Esophagus muscularis mucosa (tissue), 4 donors: ENCODE measurements around the gene CNOT8. TPM values are rescaled to one million over a fixed set of nuclear protein-coding genes. Genes with fewer than 3 reads are reported as not detected.
"Not testable (repeated sequence)": the region's sequence is repeated elsewhere in the genome, so short reads cannot be mapped to it uniquely, and the experiment has no call there.

Experiments
- DNase-seq: peaks from one replicate; pipeline ENCODE4 v3.0.0-alpha.2; 2017; ENCODE audit errors: extremely low spot score
- H3K27ac ChIP-seq, 4 donors: fragments of 200-600 bp; sonication (generic); replicated peaks in 1 of 4; 1 replicate in 3 of 4; 2 replicates in 1 of 4; pipeline ENCODE4 v1.5.1; 2016 to 2019; ENCODE audit warnings: mild to moderate bottlenecking in 1 of 4
- H3K27me3 ChIP-seq, 4 donors: fragments of 200-600 bp; sonication (generic); one replicate each; pipeline versions ENCODE4 v1.5.1 to v1.6.0; 2016 to 2019
- H3K36me3 ChIP-seq, 4 donors: fragments of 200-600 bp; sonication (generic); one replicate each; pipeline ENCODE4 v1.5.1; 2016 to 2019
- H3K4me1 ChIP-seq, 4 donors: fragments of 200-600 bp; sonication (generic); one replicate each; pipeline ENCODE4 v1.5.1; 2016 to 2019
- H3K4me3 ChIP-seq, 4 donors: fragments of 200-600 bp; sonication (generic); 1 replicate in 2 of 4; 2 replicates in 2 of 4; pipeline ENCODE4 v1.5.1; 2016 to 2019; ENCODE audit warnings: mild to moderate bottlenecking in 4 of 4, moderate library complexity in 1 of 4
- H3K9me3 ChIP-seq, 4 donors: fragments of 200-600 bp; sonication (generic); 1 replicate in 3 of 4; 2 replicates in 1 of 4; pipeline ENCODE4 v1.5.1; 2016 to 2019
- CTCF ChIP-seq, 3 experiments: fragments of 200-600 bp in 2 of 3; fragments of 450-650 bp in 1 of 3; sonication (generic) in 2 of 3; IDR thresholded peaks; one replicate each; pipeline ENCODE4 v1.5.1; 2017 to 2019; ENCODE audit warnings: antibody characterized with exemption in 3 of 3, mild to moderate bottlenecking in 2 of 3, moderate library complexity in 1 of 3
- EP300 ChIP-seq: sonication (generic); formaldehyde crosslinking; IDR thresholded peaks from one replicate; pipeline ENCODE4 v1.6.1; 2017; ENCODE audit warnings: antibody characterized with exemption
- POLR2A ChIP-seq: fragments of 450-650 bp; IDR thresholded peaks from one replicate; pipeline ENCODE4 v1.6.1; 2017; ENCODE audit warnings: antibody characterized with exemption, moderate library complexity, mild to moderate bottlenecking, low read depth
- POLR2AphosphoS5 ChIP-seq, 2 donors: sonication (generic); formaldehyde crosslinking; IDR thresholded peaks; one replicate each; pipeline ENCODE4 v1.6.1; 2017; ENCODE audit warnings: antibody characterized with exemption in 2 of 2
- WGBS: methylation state at CpG from one replicate; pipeline ENCODE4 v1.1.5; 2018; 5-methylcytosine and 5-hydroxymethylcytosine counted together
- intact Hi-C: fragments of 100-400 bp; cut with DNase I; formaldehyde crosslinking; loops from one replicate; pipeline ENCODE4 v1.15.1; 2023
- total RNA-seq, 4 donors: library from RNA; depleted of rRNA; stranded (reverse); fragments of >200 nt; gene quantifications; one replicate each; pipeline versions ENCODE4 v1.1.0 to v1.2.1, GENCODE V29; 2016

Gene CNOT8
- total RNA-seq, 4 donors from 2014 or later: 41.1 to 72.6 (median 62.2) TPM

GRCh38 chr5:154830219-154830595 is 28.2 kb upstream of the CNOT8 start:
- Histone ChIP-seq H3K4me3 (no peak overlapping the region), H3K36me3 (peaks cover 6 to 72% (median 43%) of the 10 kb centered on the region in 4 donors), H3K27me3 (no peaks in the 10 kb centered on the region), H3K27ac (no peak overlapping the region), H3K4me1 (peaks cover 7 to 11% (median 8%) of the 10 kb centered on the region in 4 donors), H3K9me3 (no peaks in the 10 kb centered on the region)
- 94% methylated on average over 7 of the region's 7 CpGs for WGBS
- no peak for DNase-seq
- TF ChIP-seq EP300 (no peak), POLR2A (no peak), CTCF (IDR thresholded peaks at IDR 0.05) (no peak), POLR2AphosphoS5 (IDR thresholded peaks at IDR 0.05) (no peak)
- intact Hi-C loops: no loop called here

- peaks cover 11 to 15% (median 12%) of the 10 kb centered on the region in 4 donors for H3K4me1 ChIP-seq
- H3K9me3 ChIP-seq: no peaks in the 10 kb centered on the region
- H3K27me3 ChIP-seq: no peaks in the 10 kb centered on the region
- intact Hi-C loops: no loop called here
- DNase-seq: no peak
- 89% methylated on average over 4 of the region's 4 CpGs for WGBS
- peaks cover 6 to 72% (median 42%) of the 10 kb centered on the region in 4 donors for H3K36me3 ChIP-seq
- no peak overlapping the region for H3K27ac ChIP-seq
- TF ChIP-seq POLR2AphosphoS5 (IDR thresholded peaks at IDR 0.05): no peak
- no peak for TF ChIP-seq CTCF (IDR thresholded peaks at IDR 0.05)
- TF ChIP-seq EP300: no peak
- no peak for TF ChIP-seq POLR2A
- no peak overlapping the region for H3K4me3 ChIP-seq
These were observed 27.8 kb upstream of the CNOT8 start for GRCh38 chr5:154830596-154830995.

- H3K27ac ChIP-seq: no peak overlapping the region
- TF ChIP-seq CTCF (IDR thresholded peaks at IDR 0.05): no peak
- TF ChIP-seq EP300: no peak
- no peak for TF ChIP-seq POLR2A
- no peak for TF ChIP-seq POLR2AphosphoS5 (IDR thresholded peaks at IDR 0.05)
These were observed 27.0 kb upstream of the CNOT8 start for GRCh38 chr5:154831451-154831850.

GRCh38 chr5:154832804-154833203 is 25.6 kb upstream of the CNOT8 start:
- H3K27me3 ChIP-seq, H3K9me3 ChIP-seq, DNase-seq, H3K4me3 ChIP-seq, intact Hi-C loops, H3K27ac ChIP-seq: not testable (repeated sequence)
- peaks cover 6 to 69% (median 42%) of the 10 kb centered on the region in 4 donors for H3K36me3 ChIP-seq
- H3K4me1 ChIP-seq: peaks cover 14 to 21% (median 19%) of the 10 kb centered on the region in 4 donors
- 98% methylated on average over 3 of the region's 3 CpGs for WGBS

More at GRCh38 chr5:154831451-154831850, 27.0 kb upstream of the CNOT8 start:
- no peaks in the 10 kb centered on the region for H3K27me3 ChIP-seq
- intact Hi-C loops: no loop called here
- no peak for DNase-seq
- H3K36me3 ChIP-seq: peaks cover 6 to 68% (median 38%) of the 10 kb centered on the region in 4 donors
- peaks cover 14 to 21% (median 19%) of the 10 kb centered on the region in 4 donors for H3K4me1 ChIP-seq
- H3K9me3 ChIP-seq: no peaks in the 10 kb centered on the region
- no peak overlapping the region for H3K4me3 ChIP-seq
- 89% methylated on average over 7 of the region's 7 CpGs for WGBS

- TF ChIP-seq POLR2A (no peak), EP300 (no peak), CTCF (IDR thresholded peaks at IDR 0.05) (no peak), POLR2AphosphoS5 (IDR thresholded peaks at IDR 0.05) (no peak)
- Histone ChIP-seq H3K27me3 (no peaks in the 10 kb centered on the region), H3K9me3 (no peaks in the 10 kb centered on the region), H3K4me3 (no peak overlapping the region), H3K4me1 (peaks cover 14 to 21% (median 19%) of the 10 kb centered on the region in 4 donors), H3K36me3 (peaks cover 6 to 65% (median 42%) of the 10 kb centered on the region in 4 donors), H3K27ac (peak overlapping the region in 2 of 4 donors; percentile 49 to 76)
- WGBS: 97% methylated on average over 1 of the region's 1 CpG
- intact Hi-C loops: no loop called here
- DNase-seq: no peak
These were observed 24.4 kb upstream of the CNOT8 start for GRCh38 chr5:154834053-154834452.

- Histone ChIP-seq H3K27ac (peak overlapping the region; percentile 17 to 76 (median 48)), H3K4me1 (peaks cover 14 to 21% (median 19%) of the 10 kb centered on the region in 4 donors), H3K36me3 (peaks cover 2 to 52% (median 32%) of the 10 kb centered on the region in 4 donors)
- H3K4me3 ChIP-seq, intact Hi-C loops, H3K9me3 ChIP-seq, DNase-seq, H3K27me3 ChIP-seq: not testable (repeated sequence)
- WGBS: 79% methylated on average over 9 of the region's 9 CpGs
These were observed 22.8 kb upstream of the CNOT8 start for GRCh38 chr5:154835701-154836052.
